ENCODE results near the gene HOXC10.

The HOXC10 gene

DNA sequence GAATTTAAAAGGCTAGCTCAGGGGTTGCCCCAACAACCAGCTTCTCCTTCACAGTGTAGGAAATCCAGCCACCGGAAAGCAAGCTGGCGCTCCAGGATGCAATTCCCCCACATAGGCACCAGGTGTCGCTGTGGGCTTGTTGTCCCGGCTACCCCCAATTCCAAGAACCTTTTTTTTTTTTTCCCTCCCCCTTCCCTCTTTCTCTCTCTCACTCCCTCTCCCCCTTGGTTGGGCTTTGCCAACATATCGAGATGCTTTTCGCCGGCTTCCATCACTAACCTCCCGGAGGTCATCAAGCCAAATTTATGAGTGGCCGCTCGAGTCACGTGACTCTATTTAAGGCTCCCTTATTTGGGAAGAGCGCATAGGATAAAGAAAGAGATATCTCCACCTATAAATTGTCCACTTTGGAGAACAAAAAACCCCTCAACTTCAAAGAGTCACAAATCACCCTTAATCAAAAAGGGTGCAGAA, 47.7 kb downstream of the HOXC10 start, which contains the start of gene HOXC5:
Gene HOXC5 (plus strand): TSS at position 424 of the 474 bp plus-strand sequence. CDS start 73 bp downstream, outside the sequence.
- Histone ChIP-seq H3K36me3 (ENCODE audit: control insufficient read depth, insufficient read depth, low read length) (no peaks in the 10 kb centered on the region), H3K27me3 (replicated peaks; ENCODE audit: control insufficient read depth, insufficient read depth, low read length) (peaks cover 2% of the 10 kb centered on the region; the same call in 1 of the 2 replicates), H3K4me3 (replicated peaks; ENCODE audit: low read depth, low read length) (peak within 1 kb of the TSS; percentile 42)
- TF ChIP-seq, protein P1, sequence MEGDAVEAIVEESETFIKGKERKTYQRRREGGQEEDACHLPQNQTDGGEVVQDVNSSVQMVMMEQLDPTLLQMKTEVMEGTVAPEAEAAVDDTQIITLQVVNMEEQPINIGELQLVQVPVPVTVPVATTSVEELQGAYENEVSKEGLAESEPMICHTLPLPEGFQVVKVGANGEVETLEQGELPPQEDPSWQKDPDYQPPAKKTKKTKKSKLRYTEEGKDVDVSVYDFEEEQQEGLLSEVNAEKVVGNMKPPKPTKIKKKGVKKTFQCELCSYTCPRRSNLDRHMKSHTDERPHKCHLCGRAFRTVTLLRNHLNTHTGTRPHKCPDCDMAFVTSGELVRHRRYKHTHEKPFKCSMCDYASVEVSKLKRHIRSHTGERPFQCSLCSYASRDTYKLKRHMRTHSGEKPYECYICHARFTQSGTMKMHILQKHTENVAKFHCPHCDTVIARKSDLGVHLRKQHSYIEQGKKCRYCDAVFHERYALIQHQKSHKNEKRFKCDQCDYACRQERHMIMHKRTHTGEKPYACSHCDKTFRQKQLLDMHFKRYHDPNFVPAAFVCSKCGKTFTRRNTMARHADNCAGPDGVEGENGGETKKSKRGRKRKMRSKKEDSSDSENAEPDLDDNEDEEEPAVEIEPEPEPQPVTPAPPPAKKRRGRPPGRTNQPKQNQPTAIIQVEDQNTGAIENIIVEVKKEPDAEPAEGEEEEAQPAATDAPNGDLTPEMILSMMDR (IDR thresholded peaks at IDR 0.05; ENCODE audit: insufficient read depth, low read length, poor library complexity, severe bottlenecking), result peak; percentile 97
- DNase-seq (ENCODE audit: extremely low read depth, insufficient read length), result no peak

DNA sequence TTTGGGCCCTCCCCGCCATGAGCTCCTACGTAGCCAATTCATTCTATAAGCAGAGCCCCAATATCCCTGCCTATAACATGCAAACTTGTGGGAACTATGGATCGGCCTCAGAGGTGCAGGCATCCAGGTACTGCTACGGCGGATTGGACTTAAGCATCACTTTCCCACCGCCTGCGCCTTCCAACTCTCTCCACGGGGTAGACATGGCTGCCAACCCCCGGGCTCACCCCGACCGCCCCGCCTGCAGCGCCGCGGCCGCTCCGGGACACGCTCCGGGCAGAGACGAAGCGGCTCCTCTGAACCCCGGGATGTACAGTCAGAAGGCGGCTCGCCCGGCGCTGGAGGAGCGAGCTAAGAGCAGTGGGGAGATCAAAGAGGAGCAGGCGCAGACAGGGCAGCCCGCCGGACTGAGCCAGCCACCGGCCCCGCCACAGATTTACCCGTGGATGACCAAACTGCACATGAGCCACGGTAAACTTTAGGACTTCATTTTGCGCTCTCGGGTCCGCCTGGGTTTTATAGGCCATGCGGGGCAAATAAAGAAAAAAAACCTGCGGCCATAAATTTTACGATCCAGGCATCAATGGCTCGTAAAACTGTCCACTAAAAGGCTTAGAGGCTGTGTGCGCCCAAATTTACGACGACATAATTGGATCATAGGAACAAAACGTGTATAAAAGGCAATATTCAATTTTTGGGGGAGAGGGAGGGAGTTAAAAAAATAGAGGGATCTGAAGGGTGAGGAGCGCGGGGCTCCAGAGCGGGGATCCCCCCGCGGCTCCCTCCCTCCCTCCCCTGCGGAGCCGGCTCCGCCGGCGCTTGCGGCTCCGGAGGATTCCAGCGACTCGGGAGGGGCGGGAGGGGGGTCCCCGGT, 48.4 kb downstream of the HOXC10 start:
- TF ChIP-seq, protein P1 (IDR thresholded peaks at IDR 0.05; ENCODE audit: insufficient read depth, low read length, poor library complexity, severe bottlenecking), result no peak
- H3K27me3 ChIP-seq (replicated peaks; ENCODE audit: control insufficient read depth, insufficient read depth, low read length), result peaks cover 2% of the 10 kb centered on the region; the same call in 1 of the 2 replicates
- H3K36me3 ChIP-seq (ENCODE audit: control insufficient read depth, insufficient read depth, low read length), result no peaks in the 10 kb centered on the region
- no peak for DNase-seq (ENCODE audit: extremely low read depth, insufficient read length)
- H3K4me3 ChIP-seq (replicated peaks; ENCODE audit: low read depth, low read length), result peak overlapping the region; percentile 42

DNA sequence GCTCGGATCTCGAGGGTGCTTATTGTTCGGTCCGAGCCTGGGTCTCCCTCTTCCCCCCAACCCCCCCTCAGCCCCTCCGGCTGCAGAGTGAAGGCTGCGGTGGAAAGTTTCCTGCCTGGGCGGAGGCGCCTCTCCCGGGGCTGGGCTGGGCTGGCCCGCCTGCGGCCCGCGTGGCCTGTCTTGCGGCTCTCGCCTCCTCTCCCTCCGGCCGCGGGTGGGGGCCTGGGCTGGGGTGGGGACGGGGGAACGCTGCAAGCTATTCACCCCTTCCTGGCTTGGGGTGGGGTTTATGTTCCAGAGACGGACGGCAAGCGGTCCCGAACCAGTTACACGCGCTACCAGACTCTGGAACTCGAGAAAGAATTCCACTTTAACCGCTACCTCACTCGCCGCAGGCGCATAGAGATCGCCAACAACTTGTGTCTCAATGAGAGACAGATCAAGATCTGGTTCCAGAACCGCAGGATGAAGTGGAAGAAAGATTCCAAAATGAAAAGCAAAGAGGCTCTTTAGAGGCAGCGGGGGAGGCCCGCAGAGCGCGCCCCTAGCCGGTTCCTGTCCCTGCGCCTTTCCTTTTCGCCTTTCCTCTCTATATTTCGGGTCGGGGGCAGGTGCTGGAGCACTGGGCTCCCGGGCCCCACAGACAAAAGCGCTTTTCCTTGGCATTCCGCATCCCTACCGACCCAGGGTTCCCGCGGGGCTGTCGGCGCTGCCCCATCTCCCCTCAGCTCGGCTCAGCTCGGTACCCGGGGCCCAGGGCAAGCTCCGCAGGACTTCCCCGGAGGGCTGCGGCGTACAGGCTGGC, 49.2 kb downstream of the HOXC10 start:
- H3K27me3 ChIP-seq (replicated peaks; ENCODE audit: control insufficient read depth, insufficient read depth, low read length), result peaks cover 2% of the 10 kb centered on the region; the same call in 1 of the 2 replicates

DNA sequence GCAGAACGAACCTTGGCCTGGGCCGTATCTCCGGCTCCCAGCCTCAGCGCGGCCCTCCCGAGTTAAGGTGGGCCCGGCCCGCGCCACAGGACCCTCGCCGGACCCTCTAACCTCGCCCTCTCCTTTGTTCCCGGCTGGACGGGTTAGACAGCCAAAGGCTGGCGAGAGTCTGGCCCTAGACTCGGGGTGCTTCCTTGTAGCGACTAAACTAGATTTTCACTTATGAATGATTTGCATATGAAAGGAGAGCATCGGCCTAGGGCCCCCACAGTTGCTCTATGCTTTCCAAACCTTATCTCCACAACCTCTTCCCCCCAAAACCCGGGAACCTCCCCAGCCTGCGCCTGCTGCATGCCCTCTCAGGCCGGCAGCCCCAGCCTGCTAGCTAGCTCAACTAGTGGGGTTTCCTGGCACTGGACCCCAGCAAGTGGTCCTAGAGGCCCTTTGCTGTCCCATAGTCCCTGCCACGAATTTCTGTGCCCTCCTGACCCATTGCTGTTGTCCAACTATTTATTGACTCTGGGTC, 49.9 kb downstream of the HOXC10 start:
- DNase-seq (ENCODE audit: extremely low read depth, insufficient read length), result no peak
- TF ChIP-seq, protein P1 (IDR thresholded peaks at IDR 0.05; ENCODE audit: insufficient read depth, low read length, poor library complexity, severe bottlenecking), result no peak
- Histone ChIP-seq H3K27me3 (replicated peaks; ENCODE audit: control insufficient read depth, insufficient read depth, low read length) (peaks cover 2% of the 10 kb centered on the region; the same call in 1 of the 2 replicates), H3K36me3 (ENCODE audit: control insufficient read depth, insufficient read depth, low read length) (no peaks in the 10 kb centered on the region), H3K4me3 (replicated peaks; ENCODE audit: low read depth, low read length) (no peak overlapping the region)

More for the DNA sequence above, 49.2 kb downstream of the HOXC10 start:
- Histone ChIP-seq H3K4me3 (replicated peaks; ENCODE audit: low read depth, low read length) (peak overlapping the region; percentile 9), H3K36me3 (ENCODE audit: control insufficient read depth, insufficient read depth, low read length) (no peaks in the 10 kb centered on the region)
- TF ChIP-seq, protein P1 (IDR thresholded peaks at IDR 0.05; ENCODE audit: insufficient read depth, low read length, poor library complexity, severe bottlenecking), result no peak
- DNase-seq (ENCODE audit: extremely low read depth, insufficient read length), result no peak

DNA sequence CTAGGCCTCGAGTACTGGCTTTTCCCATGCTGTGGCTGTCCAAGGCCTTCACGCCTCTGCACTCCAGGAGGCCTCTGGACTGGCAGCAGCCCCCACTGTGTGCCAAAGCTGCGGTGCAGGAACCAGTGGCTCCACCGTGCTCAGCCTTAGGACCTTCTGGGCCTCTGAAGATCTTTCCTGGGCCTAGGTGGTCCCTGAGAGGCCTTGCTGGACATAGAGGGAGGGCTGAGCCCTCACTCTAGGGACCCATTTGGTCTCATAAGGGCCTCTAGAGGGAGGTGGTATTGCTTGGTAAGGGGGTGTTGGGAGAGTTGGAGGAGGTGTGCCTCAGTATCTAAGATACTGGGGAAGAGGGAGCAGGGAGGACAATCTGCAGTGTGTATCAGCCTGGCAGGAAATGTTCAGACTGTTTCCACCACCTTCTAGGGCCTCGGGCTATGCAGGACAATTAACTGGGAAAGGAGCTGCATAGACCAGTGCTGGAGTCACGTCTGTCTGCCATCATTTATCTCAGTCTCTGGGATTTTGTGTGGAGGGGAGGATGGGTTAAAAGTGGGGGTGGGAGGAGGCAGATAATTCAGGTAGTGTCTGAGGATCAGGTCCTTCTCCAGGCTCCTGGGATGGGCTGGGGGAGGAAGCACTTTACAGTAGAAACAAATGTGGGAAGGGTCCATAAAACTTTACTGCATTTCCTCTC, 50.8 kb downstream of the HOXC10 start:
- peaks cover 2% of the 10 kb centered on the region; the same call in 1 of the 2 replicates for H3K27me3 ChIP-seq (replicated peaks; ENCODE audit: control insufficient read depth, insufficient read depth, low read length)
- H3K36me3 ChIP-seq (ENCODE audit: control insufficient read depth, insufficient read depth, low read length), result no peaks in the 10 kb centered on the region
- no peak for DNase-seq (ENCODE audit: extremely low read depth, insufficient read length)
- TF ChIP-seq, protein P1 (IDR thresholded peaks at IDR 0.05; ENCODE audit: insufficient read depth, low read length, poor library complexity, severe bottlenecking), result no peak
- no peak overlapping the region for H3K4me3 ChIP-seq (replicated peaks; ENCODE audit: low read depth, low read length)
